Smooth muscle cell (in vitro differentiated cells): ENCODE measurements around the gene KRR1. TPM values are rescaled to one million over a fixed set of nuclear protein-coding genes. Genes with fewer than 3 reads are reported as not detected.

ENCODE experiments used
- DNase-seq: peaks from one replicate; lab custom pipeline; 2025; ENCODE audit not compliant: unreplicated experiment; lab: John Stamatoyannopoulos, UW
- H2AFZ ChIP-seq: fragments of 200-600 bp; sonication (generic); 2 replicates; pipeline ENCODE4 v1.6.0; 2016; ENCODE audit warnings: antibody characterized with exemption, low read depth, mild to moderate bottlenecking
- H3F3A ChIP-seq: fragments of 200-600 bp; sonication (generic); 2 replicates; pipeline ENCODE4 v1.6.0; 2017; ENCODE audit warnings: antibody characterized with exemption, low read depth
- H3K27ac ChIP-seq: fragments of 200-600 bp; sonication (generic); 2 replicates; pipeline ENCODE4 v1.5.1; 2016; ENCODE audit warnings: low read depth, mild to moderate bottlenecking
- H3K27me3 ChIP-seq: fragments of 200-600 bp; sonication (generic); 2 replicates; pipeline ENCODE4 v1.6.1; 2016; ENCODE audit warnings: low read depth, mild to moderate bottlenecking
- H3K36me3 ChIP-seq: fragments of 200-600 bp; sonication (generic); 2 replicates; pipeline ENCODE4 v1.5.1; 2016; ENCODE audit warnings: low read depth
- H3K4me1 ChIP-seq: fragments of 200-600 bp; sonication (generic); 2 replicates; pipeline ENCODE4 v1.5.1; 2016; ENCODE audit warnings: low read depth
- H3K4me2 ChIP-seq: fragments of 200-600 bp; sonication (generic); 2 replicates; pipeline ENCODE4 v1.6.0; 2016; ENCODE audit warnings: mild to moderate bottlenecking
- H3K4me3 ChIP-seq: fragments of 200-600 bp; sonication (generic); 2 replicates; pipeline ENCODE4 v1.5.1; 2016; ENCODE audit warnings: mild to moderate bottlenecking
- H3K79me2 ChIP-seq: fragments of 200-600 bp; sonication (generic); 2 replicates; pipeline ENCODE4 v1.6.0; 2016; ENCODE audit warnings: low read depth, mild to moderate bottlenecking
- H3K9ac ChIP-seq: fragments of 200-600 bp; sonication (generic); 2 replicates; pipeline ENCODE4 v1.6.0; 2016; ENCODE audit warnings: low read depth
- H3K9me3 ChIP-seq: fragments of 200-600 bp; sonication (generic); replicated peaks from 2 replicates; pipeline ENCODE4 v1.5.1; 2016; ENCODE audit warnings: low read depth
- H4K20me1 ChIP-seq: fragments of 200-600 bp; sonication (generic); 2 replicates; pipeline ENCODE4 v1.6.0; 2016; ENCODE audit warnings: low read depth
- CTCF ChIP-seq: fragments of 200-600 bp; sonication (generic); IDR thresholded peaks from 2 replicates; pipeline ENCODE4 v1.5.1; 2017; ENCODE audit warnings: borderline replicate concordance, mild to moderate bottlenecking, antibody characterized with exemption; ENCODE audit not compliant: insufficient read depth, poor library complexity, severe bottlenecking
- WGBS: methylation state at CpG from one replicate; pipeline ENCODE4 v1.1.7; 2016; ENCODE audit warnings: low lambda C conversion rate; 5-methylcytosine and 5-hydroxymethylcytosine counted together
- polyA plus RNA-seq: library from polyadenylated mRNA; unstranded; fragments of >200 nt; fragmentation: Nextera tagmentation; extraction: Ambion mirVana; gene quantifications from 2 replicates; pipeline ENCODE4 v1.2.1, GENCODE V29; 2016
- total RNA-seq: library from RNA; depleted of rRNA; stranded (reverse); fragments of >200 nt; gene quantifications from 2 replicates; pipeline ENCODE4 v1.2.3, GENCODE V29; 2014

KRR1 gene
- total and polyA plus RNA-seq, 2 experiments from 2014 or later = 26.2 to 48.9 TPM

- Histone ChIP-seq H3K9me3 (no peaks in the 10 kb centered on the region), H3K9ac (no peak overlapping the region), H3K27ac (peak overlapping the region; percentile 3), H3F3A (no peaks in the 10 kb centered on the region), H3K4me1 (peaks cover 10% of the 10 kb centered on the region), H3K27me3 (no peaks in the 10 kb centered on the region), H4K20me1 (no peaks in the 10 kb centered on the region), H3K4me2 (no peak overlapping the region), H3K4me3 (no peak overlapping the region), H3K79me2 (peaks cover 52% of the 10 kb centered on the region), H2AFZ (no peak overlapping the region), H3K36me3 (peaks cover 13% of the 10 kb centered on the region)
- DNase-seq = no peak
- WGBS = 97% methylated on average over 2 of the region's 2 CpGs
- no peak for TF ChIP-seq CTCF
These were observed 4.3 kb downstream of the KRR1 start for GRCh38 chr12:75507086-75507485.

GRCh38 chr12:75505706-75506312, 5.6 kb downstream of the KRR1 start:
- H3K4me3 ChIP-seq = no peak overlapping the region
- peak overlapping the region; percentile 17 for H3K27ac ChIP-seq
- H3K9me3 ChIP-seq = no peaks in the 10 kb centered on the region
- peaks cover 19% of the 10 kb centered on the region for H3K36me3 ChIP-seq
- peaks cover 3% of the 10 kb centered on the region for H3F3A ChIP-seq
- no peak for DNase-seq
- H4K20me1 ChIP-seq = no peaks in the 10 kb centered on the region
- WGBS = 90% methylated on average over 2 of the region's 2 CpGs
- peaks cover 10% of the 10 kb centered on the region for H3K4me1 ChIP-seq
- TF ChIP-seq CTCF = peak; percentile 60
- peaks cover 46% of the 10 kb centered on the region for H3K79me2 ChIP-seq
- H2AFZ ChIP-seq = no peak overlapping the region
- H3K9ac ChIP-seq = no peak overlapping the region
- no peak overlapping the region for H3K4me2 ChIP-seq
- H3K27me3 ChIP-seq = no peaks in the 10 kb centered on the region

- H3K36me3 ChIP-seq = peaks cover 25% of the 10 kb centered on the region
- no peak overlapping the region for H2AFZ ChIP-seq
- H3K27ac ChIP-seq = no peak overlapping the region
- no peaks in the 10 kb centered on the region for H4K20me1 ChIP-seq
- no peaks in the 10 kb centered on the region for H3K27me3 ChIP-seq
- no peak overlapping the region for H3K9ac ChIP-seq
- no peak for DNase-seq
- WGBS = 99% methylated on average over 3 of the region's 3 CpGs
- H3K4me2 ChIP-seq = no peak overlapping the region
- TF ChIP-seq CTCF = no peak
- H3F3A ChIP-seq = peaks cover 3% of the 10 kb centered on the region
- peaks cover 26% of the 10 kb centered on the region for H3K79me2 ChIP-seq
- H3K4me3 ChIP-seq = no peak overlapping the region
- no peaks in the 10 kb centered on the region for H3K4me1 ChIP-seq
- H3K9me3 ChIP-seq = no peaks in the 10 kb centered on the region
These were observed 7.5 kb downstream of the KRR1 start for GRCh38 chr12:75503866-75504265.

- WGBS = 79% methylated on average over 3 of the region's 3 CpGs
- Histone ChIP-seq H4K20me1 (no peaks in the 10 kb centered on the region), H3K79me2 (peaks cover 22% of the 10 kb centered on the region), H3K27ac (no peak overlapping the region), H3K4me1 (no peaks in the 10 kb centered on the region), H3K36me3 (peaks cover 25% of the 10 kb centered on the region), H3K27me3 (no peaks in the 10 kb centered on the region), H3K9me3 (no peaks in the 10 kb centered on the region), H2AFZ (no peak overlapping the region), H3K9ac (no peak overlapping the region), H3K4me3 (no peak overlapping the region), H3F3A (peaks cover 3% of the 10 kb centered on the region), H3K4me2 (no peak overlapping the region)
- TF ChIP-seq CTCF = no peak
- no peak for DNase-seq
These were observed 8.0 kb downstream of the KRR1 start for GRCh38 chr12:75503459-75503858.
